ENCODE results near the gene ZRANB1.
"Not testable (repeated sequence)": the region's sequence is repeated elsewhere in the genome, so short reads cannot be mapped to it uniquely, and the experiment has no call there.

Gene ZRANB1

GRCh38 chr10:124962421-124962820 is 20.5 kb downstream of the ZRANB1 start:
- no peak overlapping the region for H3K4me3 ChIP-seq (ENCODE audit: low read depth, low read length)

GRCh38 chr10:124963866-124964720 is 22.2 kb downstream of the ZRANB1 start:
- H3K4me3 ChIP-seq (ENCODE audit: low read depth, low read length) = no peak overlapping the region

- no peak overlapping the region for H3K4me3 ChIP-seq (ENCODE audit: low read depth, low read length)
Observed at GRCh38 chr10:124966008-124966407, 24.1 kb downstream of the ZRANB1 start.

- H3K4me3 ChIP-seq (ENCODE audit: low read depth, low read length) = no peak overlapping the region
Observed at GRCh38 chr10:124967255-124967654, 25.3 kb downstream of the ZRANB1 start.

GRCh38 chr10:124971276-124971675 is 29.4 kb downstream of the ZRANB1 start:
- H3K4me3 ChIP-seq (ENCODE audit: low read depth, low read length) = no peak overlapping the region

- no peak overlapping the region for H3K4me3 ChIP-seq (ENCODE audit: low read depth, low read length)
Observed at GRCh38 chr10:124972637-124973036, 30.7 kb downstream of the ZRANB1 start.

- no peak overlapping the region for H3K4me3 ChIP-seq (ENCODE audit: low read depth, low read length)
Observed at GRCh38 chr10:124974131-124974530, 32.2 kb downstream of the ZRANB1 start.

GRCh38 chr10:124975977-124976514 is 34.1 kb downstream of the ZRANB1 start:
- H3K4me3 ChIP-seq (ENCODE audit: low read depth, low read length) = no peak overlapping the region

GRCh38 chr10:124977161-124977560 is 35.2 kb downstream of the ZRANB1 start:
- no peak overlapping the region for H3K4me3 ChIP-seq (ENCODE audit: low read depth, low read length)

- H3K4me3 ChIP-seq (ENCODE audit: low read depth, low read length) = no peak overlapping the region
Observed at GRCh38 chr10:124977648-124978375, 35.9 kb downstream of the ZRANB1 start.

GRCh38 chr10:124978376-124978725 is 36.4 kb downstream of the ZRANB1 start:
- H3K4me3 ChIP-seq (ENCODE audit: low read depth, low read length) = no peak overlapping the region

GRCh38 chr10:124983321-124983720 is 41.4 kb downstream of the ZRANB1 start:
- no peak overlapping the region for H3K4me3 ChIP-seq (ENCODE audit: low read depth, low read length)

- H3K4me3 ChIP-seq (ENCODE audit: low read depth, low read length) = no peak overlapping the region
Observed at GRCh38 chr10:124984376-124984775, 42.5 kb downstream of the ZRANB1 start.

- no peak overlapping the region for H3K4me3 ChIP-seq (ENCODE audit: low read depth, low read length)
Observed at GRCh38 chr10:124985162-124985561, 43.2 kb downstream of the ZRANB1 start.

- no peak overlapping the region for H3K4me3 ChIP-seq (ENCODE audit: low read depth, low read length)
Observed at GRCh38 chr10:124987788-124988187, 45.9 kb downstream of the ZRANB1 start.

- not testable (repeated sequence) for H3K4me3 ChIP-seq (ENCODE audit: low read depth, low read length)
Observed at GRCh38 chr10:124988753-124989152, 46.8 kb downstream of the ZRANB1 start.

GRCh38 chr10:124989526-124989925 is 47.6 kb downstream of the ZRANB1 start:
- no peak overlapping the region for H3K4me3 ChIP-seq (ENCODE audit: low read depth, low read length)

- no peak overlapping the region for H3K4me3 ChIP-seq (ENCODE audit: low read depth, low read length)
Observed at GRCh38 chr10:124990671-124991625, 49.0 kb downstream of the ZRANB1 start.

- H3K4me3 ChIP-seq (ENCODE audit: low read depth, low read length) = no peak overlapping the region
Observed at GRCh38 chr10:124991835-124992234, 49.9 kb downstream of the ZRANB1 start.

- no peak overlapping the region for H3K4me3 ChIP-seq (ENCODE audit: low read depth, low read length)
Observed at GRCh38 chr10:124992462-124993344, 50.8 kb downstream of the ZRANB1 start.

Data from iPS-11a (cell line).